OCI-LY1 (cell line): ENCODE data around the gene ST3GAL5.

Source experiments
- H2AFZ ChIP-seq: fragments of 200-600 bp; sonication (generic), shearing (Covaris generic); 2 replicates; pipeline ENCODE4 v1.6.0; 2014; ENCODE audit warnings: antibody characterized with exemption, mild to moderate bottlenecking, low read length
- H3F3A ChIP-seq: fragments of 200-600 bp; sonication (generic), shearing (Covaris generic); 2 replicates; pipeline ENCODE4 v1.6.0; 2014; ENCODE audit warnings: mild to moderate bottlenecking, antibody characterized with exemption, low read length, moderate library complexity; ENCODE audit not compliant: insufficient read depth
- H3K27ac ChIP-seq: fragments of 200-600 bp; sonication (generic); 2 replicates; pipeline ENCODE4 v1.5.1; 2014; ENCODE audit warnings: low read length, mixed run types, mild to moderate bottlenecking, low read depth; ENCODE audit not compliant: poor library complexity, severe bottlenecking
- H3K27me3 ChIP-seq: fragments of 200-600 bp; sonication (generic); 2 replicates; pipeline ENCODE4 v1.6.0; 2014; ENCODE audit warnings: antibody characterized with exemption, mild to moderate bottlenecking, low read length, moderate library complexity; ENCODE audit not compliant: insufficient read depth
- H3K36me3 ChIP-seq: fragments of 200-600 bp; sonication (generic); 2 replicates; pipeline ENCODE4 v1.6.1; 2014; ENCODE audit warnings: mild to moderate bottlenecking, antibody characterized with exemption, low read length, moderate library complexity, mixed read lengths; ENCODE audit not compliant: insufficient read depth
- H3K4me1 ChIP-seq: fragments of 200-600 bp; sonication (generic); 2 replicates; pipeline ENCODE4 v1.5.1; 2014; ENCODE audit warnings: mild to moderate bottlenecking, low read length, moderate library complexity; ENCODE audit not compliant: insufficient read depth, severe bottlenecking
- H3K4me2 ChIP-seq: fragments of 200-600 bp; sonication (generic), shearing (Covaris generic); 2 replicates; pipeline ENCODE4 v1.6.1; 2014; ENCODE audit warnings: low read length
- H3K4me3 ChIP-seq: fragments of 200-600 bp; sonication (generic); 2 replicates; pipeline ENCODE4 v1.5.1; 2014; ENCODE audit warnings: low read length, low read depth, mild to moderate bottlenecking, mixed read lengths; ENCODE audit not compliant: poor library complexity, severe bottlenecking
- H3K79me2 ChIP-seq: fragments of 200-600 bp; shearing (Covaris generic); 2 replicates; pipeline ENCODE4 v1.6.1; 2016; ENCODE audit warnings: mixed run types, low read length, mixed read lengths; ENCODE audit not compliant: insufficient read depth
- H3K9ac ChIP-seq: fragments of 200-600 bp; sonication (generic), shearing (Covaris generic); 2 replicates; pipeline ENCODE4 v1.6.1; 2014; ENCODE audit warnings: mild to moderate bottlenecking, low read length, mixed read lengths
- H3K9me2 ChIP-seq: fragments of 200-600 bp; sonication (generic), shearing (Covaris generic); 2 replicates; pipeline ENCODE4 v1.6.1; 2014; ENCODE audit warnings: low read depth, mild to moderate bottlenecking, low read length, mixed read lengths
- H3K9me3 ChIP-seq: fragments of 200-600 bp; shearing (Covaris generic); 2 replicates; pipeline ENCODE4 v1.6.1; 2014; ENCODE audit warnings: low read length, mixed read lengths
- H4K20me1 ChIP-seq: fragments of 200-600 bp; sonication (generic), shearing (Covaris generic); 2 replicates; pipeline ENCODE4 v1.6.0; 2016; ENCODE audit warnings: mild to moderate bottlenecking, low read length; ENCODE audit not compliant: insufficient read depth
- EZH2 ChIP-seq: fragments of 200-600 bp; sonication (generic), shearing (Covaris generic); IDR thresholded peaks from 2 replicates; pipeline ENCODE4 v1.8.0; 2017; ENCODE audit warnings: borderline replicate concordance, mixed run types, mild to moderate bottlenecking, antibody characterized with exemption, low read length, moderate library complexity, mixed read lengths
- TF ChIP-seq, protein P1 (sequence below): fragments of 200-600 bp; sonication (generic), shearing (Covaris generic); IDR thresholded peaks from 2 replicates; pipeline ENCODE4 v1.5.1; 2017; ENCODE audit warnings: mild to moderate bottlenecking, antibody characterized with exemption, low read length, moderate library complexity, mixed read lengths

The ST3GAL5 gene

GRCh38 chr2:85921659-85922058 lies 32.9 kb upstream of the ST3GAL5 start:
- no peaks in the 10 kb centered on the region for H4K20me1 ChIP-seq
- H3K27me3 ChIP-seq: peaks cover 5% of the 10 kb centered on the region; the same call in 1 of the 2 replicates
- no peak overlapping the region for H3K4me3 ChIP-seq
- H3K79me2 ChIP-seq: no peaks in the 10 kb centered on the region
- no peaks in the 10 kb centered on the region for H3K36me3 ChIP-seq
- no peak overlapping the region for H3K27ac ChIP-seq
- H3K9me2 ChIP-seq: no peaks in the 10 kb centered on the region
- TF ChIP-seq, protein P1, sequence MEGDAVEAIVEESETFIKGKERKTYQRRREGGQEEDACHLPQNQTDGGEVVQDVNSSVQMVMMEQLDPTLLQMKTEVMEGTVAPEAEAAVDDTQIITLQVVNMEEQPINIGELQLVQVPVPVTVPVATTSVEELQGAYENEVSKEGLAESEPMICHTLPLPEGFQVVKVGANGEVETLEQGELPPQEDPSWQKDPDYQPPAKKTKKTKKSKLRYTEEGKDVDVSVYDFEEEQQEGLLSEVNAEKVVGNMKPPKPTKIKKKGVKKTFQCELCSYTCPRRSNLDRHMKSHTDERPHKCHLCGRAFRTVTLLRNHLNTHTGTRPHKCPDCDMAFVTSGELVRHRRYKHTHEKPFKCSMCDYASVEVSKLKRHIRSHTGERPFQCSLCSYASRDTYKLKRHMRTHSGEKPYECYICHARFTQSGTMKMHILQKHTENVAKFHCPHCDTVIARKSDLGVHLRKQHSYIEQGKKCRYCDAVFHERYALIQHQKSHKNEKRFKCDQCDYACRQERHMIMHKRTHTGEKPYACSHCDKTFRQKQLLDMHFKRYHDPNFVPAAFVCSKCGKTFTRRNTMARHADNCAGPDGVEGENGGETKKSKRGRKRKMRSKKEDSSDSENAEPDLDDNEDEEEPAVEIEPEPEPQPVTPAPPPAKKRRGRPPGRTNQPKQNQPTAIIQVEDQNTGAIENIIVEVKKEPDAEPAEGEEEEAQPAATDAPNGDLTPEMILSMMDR: no peak
- TF ChIP-seq EZH2: no peak
- H3F3A ChIP-seq: no peaks in the 10 kb centered on the region
- H3K9ac ChIP-seq: no peak overlapping the region
- no peak overlapping the region for H2AFZ ChIP-seq
- H3K4me2 ChIP-seq: no peak overlapping the region
- H3K9me3 ChIP-seq: no peaks in the 10 kb centered on the region
- no peaks in the 10 kb centered on the region for H3K4me1 ChIP-seq

GRCh38 chr2:85920810-85921545 lies 32.2 kb upstream of the ST3GAL5 start:
- Histone ChIP-seq H3K79me2 (no peaks in the 10 kb centered on the region), H3K4me2 (no peak overlapping the region), H3K27ac (no peak overlapping the region), H3K4me1 (no peaks in the 10 kb centered on the region), H3K9ac (no peak overlapping the region), H3F3A (no peaks in the 10 kb centered on the region), H4K20me1 (no peaks in the 10 kb centered on the region), H3K4me3 (no peak overlapping the region), H2AFZ (no peak overlapping the region), H3K27me3 (peaks cover 5% of the 10 kb centered on the region; the same call in 1 of the 2 replicates), H3K9me3 (no peaks in the 10 kb centered on the region), H3K9me2 (no peaks in the 10 kb centered on the region), H3K36me3 (no peaks in the 10 kb centered on the region)
- no peak for TF ChIP-seq EZH2
- TF ChIP-seq, protein P1: no peak

GRCh38 chr2:85917887-85918795 lies 29.4 kb upstream of the ST3GAL5 start:
- H3K27me3 ChIP-seq: peaks cover 5% of the 10 kb centered on the region; the same call in 1 of the 2 replicates
- TF ChIP-seq, protein P1: no peak
- TF ChIP-seq EZH2: no peak
- H3K4me3 ChIP-seq: no peak overlapping the region
- no peaks in the 10 kb centered on the region for H3K4me1 ChIP-seq
- H3F3A ChIP-seq: no peaks in the 10 kb centered on the region
- H2AFZ ChIP-seq: no peak overlapping the region
- H3K9me2 ChIP-seq: no peaks in the 10 kb centered on the region
- no peaks in the 10 kb centered on the region for H3K79me2 ChIP-seq
- H3K27ac ChIP-seq: no peak overlapping the region
- no peaks in the 10 kb centered on the region for H4K20me1 ChIP-seq
- H3K36me3 ChIP-seq: no peaks in the 10 kb centered on the region
- no peaks in the 10 kb centered on the region for H3K9me3 ChIP-seq
- no peak overlapping the region for H3K9ac ChIP-seq
- H3K4me2 ChIP-seq: no peak overlapping the region
